GOT3 (cell line): ENCODE measurements around the gene ALKBH3.

ENCODE experiments used
- DNase-seq: peaks from one replicate; lab custom pipeline; 2025; ENCODE audit warnings: mixed read lengths; lab: John Stamatoyannopoulos, UW

The ALKBH3 gene

DNA sequence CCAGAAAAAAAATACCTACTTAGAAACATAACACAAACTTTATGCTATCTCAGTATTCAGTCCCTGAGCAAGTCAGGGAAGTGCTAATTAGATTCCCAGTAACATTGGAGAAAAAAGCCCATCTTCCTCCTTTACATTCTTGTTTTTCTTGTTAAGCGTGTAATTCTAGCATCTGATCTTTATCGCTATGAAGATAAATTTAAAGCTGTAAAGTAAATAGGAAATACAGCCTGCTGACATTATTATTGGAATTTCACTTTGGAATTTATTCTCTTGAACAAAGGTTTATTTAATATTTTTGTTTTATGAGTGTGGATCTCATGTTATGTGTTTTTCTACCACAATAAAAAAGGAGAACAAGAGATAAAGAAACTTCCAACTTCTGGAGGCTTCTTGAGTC lies 13.9 kb downstream of the ALKBH3 start:
- no peak for DNase-seq

DNA sequence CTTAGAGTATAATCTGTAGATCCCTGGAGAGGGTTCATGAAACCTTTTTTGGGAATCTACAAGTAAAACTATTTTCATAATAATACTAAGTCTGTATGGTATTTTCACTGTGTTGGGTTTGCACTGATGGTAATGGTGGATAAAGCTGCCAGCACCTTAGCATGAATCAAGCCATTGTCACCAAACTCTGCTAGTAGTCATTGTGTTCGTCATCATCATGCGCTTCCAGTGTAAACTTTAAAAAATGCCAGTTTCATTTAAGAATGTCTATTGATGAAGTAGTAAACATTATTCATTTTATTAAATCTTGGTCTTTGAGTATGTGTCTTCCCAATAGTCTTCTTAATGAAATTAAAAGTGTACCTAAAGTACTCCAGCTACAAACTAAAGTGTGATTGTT lies 15.0 kb downstream of the ALKBH3 start:
- no peak for DNase-seq

DNA sequence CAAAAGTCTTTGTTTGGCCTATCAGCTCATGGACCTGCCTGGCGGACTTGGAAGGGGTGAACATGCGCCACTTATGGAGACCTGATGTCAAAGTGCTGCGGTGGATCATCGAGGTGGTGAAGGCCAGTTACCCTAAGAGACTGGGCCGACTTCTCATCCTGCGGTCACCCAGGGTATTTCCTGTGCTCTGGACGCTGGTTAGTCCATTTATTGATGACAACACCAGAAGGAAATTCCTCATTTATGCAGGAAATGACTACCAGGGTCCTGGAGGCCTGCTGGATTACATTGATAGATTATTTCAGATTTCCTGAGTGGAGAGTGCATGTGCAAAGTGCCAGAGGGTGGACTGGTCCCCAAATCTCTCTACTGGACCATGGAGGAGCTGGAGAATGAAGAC lies 17.9 kb downstream of the ALKBH3 start:
- no peak for DNase-seq

DNA sequence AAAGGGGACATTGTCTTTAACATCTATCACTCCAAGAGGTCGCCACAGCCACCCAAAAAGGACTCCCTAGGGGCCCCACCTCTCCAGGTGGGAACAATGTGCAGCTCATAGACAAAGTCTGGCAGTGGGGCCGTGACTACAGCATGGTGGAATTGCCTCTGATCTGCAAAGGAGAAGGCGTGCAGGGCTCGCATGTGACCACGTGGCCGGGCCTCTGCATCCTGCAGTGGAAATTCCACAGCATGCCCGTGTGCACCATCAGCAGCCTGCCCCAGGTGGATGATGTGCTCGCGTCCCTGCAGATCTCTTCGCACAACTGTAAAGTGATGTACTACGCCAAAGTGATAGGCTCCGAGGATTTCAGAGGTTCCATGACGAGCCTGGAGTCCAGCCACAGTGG lies 18.5 kb downstream of the ALKBH3 start:
- DNase-seq: no peak

DNA sequence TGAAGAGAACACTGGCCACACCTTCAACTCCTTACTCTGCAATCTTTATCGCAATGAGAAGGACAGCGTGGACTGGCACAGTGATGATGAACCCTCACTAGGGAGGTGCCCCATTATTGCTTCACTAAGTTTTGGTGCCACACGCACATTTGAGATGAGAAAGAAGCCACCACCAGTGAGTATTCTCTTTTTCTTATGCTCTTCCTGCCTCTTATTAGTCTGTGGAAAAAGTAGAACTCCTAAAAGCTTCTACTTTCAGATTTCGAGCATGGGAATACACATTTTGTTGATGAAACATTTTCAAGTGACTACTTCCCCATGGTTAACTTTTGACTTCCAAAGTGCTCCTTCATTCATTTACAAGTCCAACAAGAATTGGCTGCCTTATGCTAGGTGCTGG lies 20.9 kb downstream of the ALKBH3 start:
- no peak for DNase-seq

DNA sequence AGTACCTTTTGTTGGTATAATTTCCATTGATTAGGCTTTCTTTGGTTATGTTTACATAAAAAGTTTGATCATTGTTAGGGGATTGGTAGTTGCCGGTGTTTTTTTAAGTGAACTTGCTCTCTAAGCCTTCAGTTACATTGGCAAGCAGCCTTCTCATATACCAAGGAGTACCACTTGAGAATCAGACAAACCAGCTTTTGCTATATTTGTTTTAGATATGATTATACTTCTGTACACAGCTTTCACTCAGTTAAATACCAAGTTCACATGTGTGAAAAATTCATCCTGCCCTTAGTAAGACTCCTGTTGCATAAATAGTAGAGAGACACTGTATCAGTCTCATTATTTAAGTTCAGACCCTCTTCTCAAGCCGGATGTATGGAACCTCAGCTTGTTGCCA lies 22.4 kb downstream of the ALKBH3 start:
- DNase-seq: no peak

DNA sequence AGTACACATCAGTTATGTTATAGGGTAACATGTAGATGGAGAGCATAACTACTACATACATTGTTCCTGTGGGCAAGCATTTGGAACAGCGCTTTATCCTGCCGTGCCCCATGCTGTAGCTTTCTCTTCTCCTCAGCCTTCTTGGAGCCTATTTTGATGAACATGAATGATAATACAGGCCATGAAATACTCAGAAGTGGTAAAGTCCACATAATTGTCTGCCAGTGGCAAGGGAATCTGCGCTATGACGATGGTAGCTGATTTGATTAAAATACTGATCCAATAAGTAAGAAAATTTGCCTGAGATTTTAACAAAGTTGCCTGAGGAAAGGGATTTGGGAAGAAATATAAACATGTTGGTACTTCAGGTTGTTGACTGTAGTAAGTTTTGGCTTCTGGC lies 23.3 kb downstream of the ALKBH3 start:
- no peak for DNase-seq

DNA sequence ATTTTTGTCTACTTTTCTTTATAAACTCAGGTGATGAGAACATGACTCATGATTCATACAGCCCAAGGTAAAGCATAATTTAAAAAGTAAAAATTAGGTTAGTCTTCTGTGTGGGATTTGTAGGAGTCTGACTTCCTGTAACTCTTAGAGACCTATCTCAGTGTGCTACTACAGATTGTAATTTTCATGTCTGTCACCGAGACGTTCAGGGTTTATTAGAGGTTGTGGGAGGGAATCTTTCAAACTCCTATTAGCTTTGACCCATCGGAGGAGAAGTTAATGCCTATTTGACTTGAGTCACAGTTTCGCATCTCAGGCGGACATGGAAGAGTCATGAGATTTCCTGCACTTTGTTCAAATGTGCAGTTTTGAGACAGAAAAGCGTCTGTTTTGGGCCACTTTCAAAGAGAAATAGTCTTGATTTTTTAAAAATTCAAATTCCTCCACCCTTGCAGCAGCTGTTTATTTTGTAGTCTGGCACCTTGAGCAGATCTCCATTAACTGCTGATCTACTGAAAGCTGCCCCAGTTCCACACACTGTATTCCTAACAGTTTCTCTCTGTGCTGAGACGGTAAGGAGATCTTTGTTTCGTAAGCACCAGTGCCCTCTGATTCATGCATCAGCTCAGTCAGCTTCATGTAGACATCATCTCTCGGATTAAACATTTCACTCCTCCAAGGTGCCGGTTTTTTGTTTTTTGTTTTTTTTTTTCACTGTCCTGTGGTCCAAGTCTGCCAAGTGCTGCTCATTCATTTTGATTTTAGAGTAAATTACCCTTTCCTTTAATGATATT lies 24.3 kb downstream of the ALKBH3 start:
- DNase-seq: no peak

DNA sequence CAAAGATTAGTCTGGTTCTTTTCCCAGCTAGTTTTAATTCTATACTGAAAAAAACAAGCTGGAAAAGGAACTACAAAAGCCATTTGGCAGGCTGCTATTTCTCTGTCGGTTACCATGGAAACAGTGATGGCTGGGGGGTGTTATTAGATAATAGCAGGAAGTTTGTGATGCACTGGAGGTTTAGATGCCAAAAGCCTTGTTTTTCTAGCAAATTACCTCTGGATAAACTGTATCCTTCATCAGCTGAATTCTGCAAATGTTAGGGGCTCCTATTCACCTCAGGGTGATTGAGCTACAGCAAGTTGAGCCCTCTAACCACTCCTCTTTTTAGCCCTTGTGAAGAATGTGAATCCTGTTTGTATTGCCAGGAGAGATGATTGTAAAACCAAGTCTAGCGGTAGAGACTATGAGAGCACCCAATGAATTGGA lies 25.2 kb downstream of the ALKBH3 start:
- DNase-seq: no peak

DNA sequence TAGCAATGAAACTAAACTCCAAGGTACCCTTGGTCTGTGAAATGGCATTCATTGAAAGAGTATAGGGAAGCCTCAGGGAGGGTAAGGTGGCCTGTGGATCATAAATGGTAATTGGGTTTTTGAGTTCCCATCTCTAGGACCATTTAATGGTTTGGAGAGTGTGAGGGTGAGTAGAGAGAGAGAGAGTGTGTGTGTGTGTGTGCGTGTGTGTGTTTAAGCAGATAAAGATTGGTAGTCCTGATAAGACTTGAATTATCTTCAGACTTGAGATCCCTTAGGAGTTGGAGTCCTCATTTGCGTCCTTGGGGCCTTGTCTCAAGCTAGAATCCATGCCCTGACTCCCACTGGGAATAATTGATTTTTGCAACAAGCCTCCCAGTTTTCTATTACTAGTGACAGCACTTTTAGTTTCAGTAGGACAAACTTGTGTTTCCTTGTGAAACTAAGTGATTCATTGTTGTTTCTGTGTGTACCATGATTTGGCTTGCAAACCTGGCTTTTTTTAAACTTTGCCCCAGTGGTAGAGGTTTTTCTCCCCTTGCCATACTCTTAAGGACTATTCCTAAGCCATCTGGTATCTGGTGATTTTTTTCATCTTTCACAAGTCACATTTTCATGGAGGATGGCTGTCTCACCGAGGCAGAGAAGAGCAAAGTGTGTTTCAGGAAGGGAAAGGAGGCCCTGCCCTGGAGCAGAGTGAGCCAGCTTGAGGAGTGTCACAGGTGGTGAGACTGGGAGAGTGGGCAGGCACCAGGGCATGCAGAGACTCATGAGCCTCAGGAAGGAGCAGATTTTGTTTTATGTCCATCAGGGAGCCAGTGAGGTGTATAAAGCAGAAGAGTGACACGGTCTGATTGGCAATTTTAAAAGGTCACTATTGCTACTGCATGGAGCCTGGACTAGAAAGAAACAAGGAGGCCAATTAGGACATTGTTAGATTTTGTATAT lies 26.7 kb downstream of the ALKBH3 start:
- no peak for DNase-seq

DNA sequence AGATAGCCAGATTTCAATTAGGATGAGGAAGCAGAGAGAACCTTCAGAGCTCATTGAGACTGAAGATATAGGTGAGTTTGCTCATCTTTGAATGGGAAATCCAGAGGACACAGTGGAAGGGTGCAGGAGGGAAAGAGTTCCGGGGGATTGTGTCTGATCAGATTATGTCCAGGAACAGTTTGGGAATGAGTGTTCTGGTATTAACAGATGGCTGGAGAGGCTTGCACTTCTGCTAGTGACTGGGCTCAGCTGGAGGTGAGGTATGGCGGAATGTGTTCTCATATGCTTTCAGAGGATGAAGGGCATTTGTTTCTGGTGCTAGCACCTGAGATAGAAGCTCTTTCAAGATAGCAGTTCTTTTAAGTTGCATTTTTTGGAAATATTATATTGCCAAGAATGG lies 27.6 kb downstream of the ALKBH3 start:
- DNase-seq: no peak

DNA sequence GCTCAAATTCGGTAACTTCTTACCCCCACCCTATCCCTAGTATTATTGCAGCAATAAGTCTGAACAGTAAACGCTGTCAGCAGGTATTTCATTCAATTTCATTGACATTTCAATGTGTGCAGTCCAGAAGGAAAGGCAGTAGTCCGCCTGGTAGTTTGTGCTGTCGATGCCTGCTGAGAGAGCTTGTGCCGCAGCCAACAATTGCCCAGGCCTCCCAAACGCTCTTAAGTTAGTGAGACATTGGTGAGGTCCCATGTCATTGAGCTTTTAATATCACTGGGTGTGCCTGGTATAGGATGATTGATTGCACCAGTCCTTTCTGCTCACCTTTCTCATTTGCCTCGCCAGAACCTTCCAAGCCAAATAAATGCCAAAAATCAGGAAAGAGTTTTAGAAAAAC lies 28.1 kb downstream of the ALKBH3 start:
- DNase-seq: no peak

DNA sequence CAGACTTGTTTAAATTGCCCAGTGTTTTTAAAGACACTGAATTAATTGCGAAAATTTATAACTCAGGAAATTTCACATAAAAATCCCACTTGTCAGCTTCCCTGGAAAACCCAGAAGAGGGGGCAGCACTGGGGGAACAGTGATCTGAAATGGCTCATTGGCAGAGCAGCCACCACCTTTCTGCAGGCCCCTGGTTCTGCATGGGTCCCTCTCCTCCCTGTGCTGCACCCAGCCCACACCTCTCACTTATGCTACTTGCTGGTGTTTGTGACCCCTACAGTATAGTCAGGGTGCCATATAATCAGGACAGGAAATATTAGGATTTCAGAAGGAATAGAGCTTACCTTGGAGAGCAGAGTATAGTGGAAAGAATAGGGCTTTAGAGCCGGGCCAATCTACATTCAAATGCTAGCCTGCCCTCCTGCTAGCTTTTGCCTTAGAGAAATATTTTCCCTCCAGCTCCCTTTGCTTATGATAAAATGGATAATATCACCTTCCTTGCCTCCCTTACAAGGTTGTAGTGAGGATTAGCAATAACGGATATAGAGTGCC lies 33.3 kb downstream of the ALKBH3 start:
- DNase-seq: no peak

DNA sequence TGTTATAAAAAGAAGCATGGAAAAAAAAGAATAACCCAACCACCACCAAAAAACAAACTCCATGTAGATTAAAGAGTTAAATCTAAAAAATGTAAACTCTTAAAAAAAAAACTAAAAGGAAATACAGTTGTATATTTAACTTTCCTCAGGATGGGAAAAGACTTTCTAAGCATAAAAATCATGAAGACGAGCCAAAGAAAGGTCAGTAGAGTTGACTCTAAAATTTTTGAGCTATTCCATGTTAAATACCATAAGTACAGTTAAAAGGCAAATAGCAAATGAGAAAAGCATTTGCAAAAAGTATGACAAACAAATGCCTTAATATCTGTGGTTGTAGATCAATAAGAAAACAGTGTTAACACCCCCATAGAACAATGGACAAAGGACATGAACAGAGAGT lies 33.8 kb downstream of the ALKBH3 start:
- DNase-seq: no peak

DNA sequence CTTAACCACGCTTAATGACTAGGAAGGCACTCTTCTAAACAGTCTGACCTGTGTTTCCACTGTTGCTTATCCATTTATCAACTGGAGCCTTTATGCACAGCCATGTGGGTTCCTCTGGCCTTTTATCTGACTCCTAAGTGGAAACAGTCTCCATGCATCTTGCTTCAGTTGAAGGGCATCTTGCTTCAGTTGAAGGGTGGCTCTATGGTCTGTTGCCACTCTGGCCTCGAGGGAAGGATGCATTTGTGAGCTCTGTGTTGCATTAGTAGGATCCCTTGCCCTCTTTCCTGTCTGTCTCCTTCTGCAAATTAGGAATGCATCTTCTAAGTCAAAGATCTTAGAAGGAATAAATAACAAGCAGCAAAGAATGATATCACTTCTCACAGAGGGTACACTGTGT lies 36.0 kb downstream of the ALKBH3 start:
- no peak for DNase-seq

DNA sequence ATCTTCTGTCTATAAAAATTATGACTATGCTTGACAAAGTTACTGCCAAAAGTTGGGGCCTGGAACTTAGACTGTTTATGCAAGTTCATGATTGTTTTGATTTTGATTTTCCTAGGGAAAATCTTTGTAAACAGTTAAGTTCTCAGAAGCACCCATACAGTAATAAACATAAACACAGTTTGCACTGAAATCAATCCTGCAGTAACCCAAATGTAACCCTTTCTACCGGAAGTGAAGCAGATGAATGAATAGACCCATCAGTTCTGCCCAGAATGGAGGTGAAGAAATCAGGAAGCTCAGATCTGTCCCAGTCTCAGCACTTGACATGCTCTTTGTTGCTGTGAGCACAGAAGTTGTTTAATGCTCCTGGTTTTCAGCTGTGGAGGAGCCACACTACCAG lies 37.2 kb downstream of the ALKBH3 start:
- DNase-seq: no peak

DNA sequence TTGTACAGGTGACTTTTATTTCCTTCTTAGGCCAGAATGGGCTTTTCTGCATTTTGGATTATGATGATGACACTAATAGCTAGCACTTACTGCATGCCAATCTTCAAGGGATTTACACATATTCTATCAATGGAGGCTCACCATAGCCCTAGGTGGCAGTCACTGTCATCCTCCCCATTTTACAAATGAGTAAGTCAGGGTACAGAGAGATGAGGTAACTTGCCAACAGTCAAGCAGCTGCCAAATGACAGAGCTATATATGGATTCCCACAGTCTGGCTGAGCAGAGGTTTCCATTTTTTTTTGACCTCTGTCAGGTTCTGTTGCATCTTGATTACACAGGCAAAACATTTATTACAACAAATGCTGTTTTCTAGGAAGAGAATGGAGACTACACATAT lies 38.0 kb downstream of the ALKBH3 start:
- no peak for DNase-seq

DNA sequence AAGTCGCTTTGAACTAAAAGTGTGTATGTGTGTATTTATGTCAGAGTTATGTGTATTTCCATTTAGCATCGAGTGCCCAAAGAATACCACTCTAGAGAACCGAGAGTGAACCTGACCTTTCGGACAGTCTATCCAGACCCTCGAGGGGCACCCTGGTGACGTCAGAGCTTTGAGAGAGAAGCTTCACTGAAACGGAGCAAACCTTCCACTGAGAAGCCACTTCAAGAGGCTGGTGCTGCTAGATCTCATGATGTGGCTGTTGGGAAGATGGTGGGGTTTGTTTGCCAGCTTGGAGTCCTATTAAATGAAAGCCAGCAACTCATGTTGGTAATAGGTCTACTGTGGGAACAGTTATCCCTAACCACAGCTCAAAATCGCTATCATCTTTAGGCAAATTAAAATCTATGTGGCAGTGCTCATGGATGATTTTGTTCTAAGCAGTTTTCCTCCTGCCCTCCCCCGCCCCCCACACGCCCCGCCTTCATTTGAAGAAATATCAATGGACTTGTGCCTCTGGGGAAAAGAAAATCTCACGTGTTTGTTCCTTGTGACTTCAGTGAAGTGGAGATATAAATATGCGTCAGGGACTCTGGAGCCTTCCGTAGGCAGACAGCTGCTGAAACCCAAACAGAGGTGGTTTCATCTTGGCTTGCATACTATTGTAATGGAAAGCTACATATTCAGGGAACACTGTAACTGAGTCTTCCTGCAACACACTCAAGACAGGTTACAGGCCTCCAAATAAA lies 39.4 kb downstream of the ALKBH3 start:
- no peak for DNase-seq

DNA sequence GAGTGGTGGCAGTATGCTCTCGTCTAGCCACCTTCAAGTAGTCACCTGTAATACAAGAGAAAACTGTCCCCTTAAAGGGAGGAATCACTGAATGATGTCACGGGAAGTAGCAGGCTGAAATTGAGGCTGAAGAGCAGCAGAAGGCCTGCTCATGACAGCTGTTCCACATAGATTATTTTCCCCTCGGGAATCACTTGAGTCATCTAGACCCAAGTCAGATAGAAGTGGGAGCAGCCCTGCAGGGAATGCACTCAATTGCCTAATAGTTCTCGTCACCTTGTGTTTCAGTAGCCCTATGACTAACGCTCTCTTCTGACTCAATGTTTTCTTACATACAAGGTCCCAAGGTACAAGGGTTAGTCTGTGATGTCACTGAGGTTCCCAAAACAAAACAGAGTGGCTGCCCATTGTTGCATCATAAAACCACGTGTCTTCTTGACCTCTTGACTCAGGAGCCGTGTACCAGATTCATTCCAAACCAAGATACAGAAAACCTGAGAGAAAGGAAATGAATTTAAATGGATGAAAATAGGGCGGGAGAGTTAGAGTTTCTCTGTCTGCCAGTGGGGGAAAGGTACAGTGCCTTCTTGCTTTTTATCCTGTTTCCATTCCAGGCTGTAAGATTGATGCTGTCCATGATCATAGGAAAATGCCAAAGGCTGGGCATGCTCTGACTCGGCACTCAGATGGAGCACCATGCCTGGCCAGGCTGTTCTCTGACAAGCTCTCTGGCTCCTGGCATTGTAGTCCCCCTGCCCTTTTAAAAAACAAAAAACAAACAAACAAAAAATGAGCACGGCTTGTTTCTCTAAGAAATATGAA lies 40.2 kb downstream of the ALKBH3 start:
- peak; percentile 39 for DNase-seq

DNA sequence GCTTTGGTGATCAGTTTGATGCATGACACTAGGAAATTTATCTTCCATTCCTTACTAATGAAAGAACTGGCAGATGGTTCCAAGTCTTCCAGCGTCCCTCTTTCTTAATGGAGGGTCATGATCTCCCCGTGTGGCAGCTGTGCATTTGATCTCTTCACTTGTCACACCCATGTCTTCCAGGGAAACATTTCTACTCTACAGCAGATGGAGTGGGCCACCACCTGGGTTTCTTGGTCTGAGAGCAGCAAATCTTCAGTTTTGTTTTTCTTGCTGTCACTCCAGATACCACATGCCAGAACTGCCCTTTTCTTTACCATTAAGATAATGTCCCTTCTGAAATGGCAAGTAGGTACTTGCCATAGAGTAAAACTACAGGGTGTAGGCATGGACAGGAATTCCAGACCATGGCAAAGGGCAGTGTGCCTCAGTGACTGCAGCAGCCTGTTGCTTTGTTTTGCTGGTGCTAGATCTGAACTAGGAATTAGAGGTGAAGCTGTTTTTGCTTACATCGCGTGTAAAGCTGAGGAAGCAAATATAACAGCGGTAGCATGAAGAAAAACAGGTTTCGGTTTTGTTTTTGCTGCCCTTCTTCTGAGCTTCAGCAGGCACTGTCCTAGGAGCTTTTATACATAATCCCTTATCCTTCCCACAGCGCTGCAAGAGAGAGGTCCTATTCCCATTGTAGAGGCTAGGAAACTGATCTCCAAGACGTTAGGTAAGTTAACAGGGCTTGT lies 41.1 kb downstream of the ALKBH3 start:
- no peak for DNase-seq

DNA sequence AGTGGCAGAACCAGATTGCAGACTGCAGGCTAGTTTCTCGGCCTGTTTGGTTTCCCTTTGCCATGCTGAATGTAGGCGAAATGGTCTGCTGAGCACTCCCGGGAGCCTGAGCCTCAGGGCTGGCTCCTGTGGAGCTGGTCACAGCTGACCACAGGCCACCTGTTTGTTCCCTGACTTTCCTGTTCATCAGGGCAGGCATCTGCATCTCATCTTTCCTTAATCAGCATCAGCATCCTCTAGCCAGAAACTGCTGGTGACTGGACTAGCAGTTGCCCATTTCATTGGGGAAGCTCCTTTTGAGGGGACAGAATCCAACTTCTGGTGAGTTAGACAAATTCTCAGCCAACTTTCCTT lies 41.6 kb downstream of the ALKBH3 start:
- DNase-seq: no peak
